Coronary artery (tissue), 2 donors: ENCODE data around the gene ATP1A4.

Experiments
- DNase-seq: peaks from one replicate; pipeline ENCODE4 v3.0.0-alpha.2; 2017; ENCODE audit warnings: low spot score
- H3K27ac ChIP-seq, 2 donors: fragments of 200-600 bp; sonication (generic); one replicate each; pipeline ENCODE4 v1.5.1; 2016 to 2019
- H3K4me3 ChIP-seq: fragments of 200-600 bp; sonication (generic); 2 replicates; pipeline ENCODE4 v1.5.1; 2016; ENCODE audit warnings: mild to moderate bottlenecking, moderate library complexity
- TF ChIP-seq, protein P1 (sequence below): fragments of 200-600 bp; sonication (generic); IDR thresholded peaks from one replicate; pipeline ENCODE4 v1.5.1; 2019; ENCODE audit warnings: antibody characterized with exemption

ATP1A4 gene

DNA sequence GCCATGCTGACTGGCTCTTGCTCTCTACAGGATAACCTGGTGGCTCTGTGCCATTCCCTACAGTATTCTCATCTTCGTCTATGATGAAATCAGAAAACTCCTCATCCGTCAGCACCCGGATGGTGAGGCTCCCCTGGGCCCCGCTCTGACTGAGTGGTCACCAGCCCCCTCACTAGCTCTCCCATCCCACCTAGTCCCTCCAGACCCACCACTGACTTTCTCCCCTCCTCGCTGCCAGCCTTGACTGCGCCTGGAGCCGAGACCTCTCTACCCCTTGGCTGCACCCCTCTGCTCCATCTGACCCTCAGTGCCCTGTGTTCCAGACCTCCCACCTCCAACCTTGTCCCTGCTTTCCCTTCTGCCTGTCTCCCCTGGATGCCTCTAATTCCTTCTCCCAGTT, 34.8 kb downstream of the ATP1A4 start:
- TF ChIP-seq, protein P1, sequence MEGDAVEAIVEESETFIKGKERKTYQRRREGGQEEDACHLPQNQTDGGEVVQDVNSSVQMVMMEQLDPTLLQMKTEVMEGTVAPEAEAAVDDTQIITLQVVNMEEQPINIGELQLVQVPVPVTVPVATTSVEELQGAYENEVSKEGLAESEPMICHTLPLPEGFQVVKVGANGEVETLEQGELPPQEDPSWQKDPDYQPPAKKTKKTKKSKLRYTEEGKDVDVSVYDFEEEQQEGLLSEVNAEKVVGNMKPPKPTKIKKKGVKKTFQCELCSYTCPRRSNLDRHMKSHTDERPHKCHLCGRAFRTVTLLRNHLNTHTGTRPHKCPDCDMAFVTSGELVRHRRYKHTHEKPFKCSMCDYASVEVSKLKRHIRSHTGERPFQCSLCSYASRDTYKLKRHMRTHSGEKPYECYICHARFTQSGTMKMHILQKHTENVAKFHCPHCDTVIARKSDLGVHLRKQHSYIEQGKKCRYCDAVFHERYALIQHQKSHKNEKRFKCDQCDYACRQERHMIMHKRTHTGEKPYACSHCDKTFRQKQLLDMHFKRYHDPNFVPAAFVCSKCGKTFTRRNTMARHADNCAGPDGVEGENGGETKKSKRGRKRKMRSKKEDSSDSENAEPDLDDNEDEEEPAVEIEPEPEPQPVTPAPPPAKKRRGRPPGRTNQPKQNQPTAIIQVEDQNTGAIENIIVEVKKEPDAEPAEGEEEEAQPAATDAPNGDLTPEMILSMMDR, result no peak
- no peak for DNase-seq
- Histone ChIP-seq H3K4me3 (no peak overlapping the region), H3K27ac (no peak overlapping the region)

DNA sequence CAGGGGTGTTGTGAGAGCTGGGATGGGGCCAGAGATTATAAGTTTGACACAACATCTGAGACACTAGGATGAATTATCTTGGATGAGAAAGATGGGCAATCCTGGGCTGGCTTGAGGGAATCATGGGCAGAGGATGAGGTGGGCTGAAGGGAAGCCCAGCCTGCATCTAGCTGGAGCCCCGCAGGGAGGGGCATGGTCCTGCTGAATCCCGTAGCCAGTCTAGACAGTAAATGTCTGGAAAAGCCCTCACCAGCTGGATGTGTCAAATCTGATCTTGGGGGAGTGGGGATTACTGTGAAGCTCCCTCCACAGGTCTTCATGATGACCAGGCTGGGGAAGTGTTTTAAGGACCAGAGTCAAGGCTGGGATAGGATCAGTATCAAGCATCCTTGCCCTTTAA, 35.3 kb downstream of the ATP1A4 start:
- Histone ChIP-seq H3K4me3 (no peak overlapping the region), H3K27ac (no peak overlapping the region)
- DNase-seq, result no peak
- TF ChIP-seq, protein P1, result no peak

DNA sequence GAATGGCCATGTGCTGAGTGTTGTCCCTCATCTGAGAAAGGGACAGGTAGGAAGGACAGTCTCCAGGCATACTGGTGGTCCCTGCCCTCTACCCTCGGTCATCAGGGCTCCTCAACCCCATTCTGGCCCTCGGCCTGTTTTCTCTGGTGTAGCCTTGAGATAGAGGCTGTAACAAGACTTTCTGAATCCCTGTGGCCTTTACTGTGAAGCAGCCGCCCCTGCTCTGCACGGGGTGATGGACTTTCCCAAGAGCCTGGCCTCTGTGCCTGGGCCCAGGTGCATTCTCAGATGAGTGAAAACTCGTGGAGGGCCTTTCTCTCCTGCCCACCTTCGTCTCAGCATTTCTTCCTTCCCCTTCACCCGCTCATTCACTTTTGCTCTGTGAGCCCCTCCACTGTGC, 36.0 kb downstream of the ATP1A4 start:
- no peak overlapping the region for H3K27ac ChIP-seq
- TF ChIP-seq, protein P1, result no peak

DNA sequence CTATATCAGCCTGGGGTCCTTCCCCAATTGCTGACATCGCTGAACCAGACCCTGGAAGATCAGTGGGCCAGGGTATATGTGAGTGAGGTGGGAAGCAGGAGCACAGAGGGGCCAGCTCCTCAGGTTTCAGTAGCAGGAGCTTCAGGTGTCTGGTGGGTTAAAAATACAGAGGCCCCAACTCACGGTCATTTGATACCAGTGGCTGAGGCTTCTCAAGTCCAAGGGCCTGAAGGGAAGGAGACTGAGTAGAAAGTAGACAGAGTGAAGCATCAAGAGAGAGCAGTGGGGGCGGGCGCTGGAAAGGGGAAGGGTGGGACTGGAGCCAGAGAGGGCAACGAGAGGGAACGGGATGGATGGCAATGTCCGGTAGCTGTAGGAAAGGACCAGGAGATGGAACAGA, 36.9 kb downstream of the ATP1A4 start:
- TF ChIP-seq, protein P1, result no peak
- no peak for DNase-seq
- H3K27ac ChIP-seq, result no peak overlapping the region
- H3K4me3 ChIP-seq, result no peak overlapping the region

More for the DNA sequence above, 36.0 kb downstream of the ATP1A4 start:
- no peak for DNase-seq
- no peak overlapping the region for H3K4me3 ChIP-seq

DNA sequence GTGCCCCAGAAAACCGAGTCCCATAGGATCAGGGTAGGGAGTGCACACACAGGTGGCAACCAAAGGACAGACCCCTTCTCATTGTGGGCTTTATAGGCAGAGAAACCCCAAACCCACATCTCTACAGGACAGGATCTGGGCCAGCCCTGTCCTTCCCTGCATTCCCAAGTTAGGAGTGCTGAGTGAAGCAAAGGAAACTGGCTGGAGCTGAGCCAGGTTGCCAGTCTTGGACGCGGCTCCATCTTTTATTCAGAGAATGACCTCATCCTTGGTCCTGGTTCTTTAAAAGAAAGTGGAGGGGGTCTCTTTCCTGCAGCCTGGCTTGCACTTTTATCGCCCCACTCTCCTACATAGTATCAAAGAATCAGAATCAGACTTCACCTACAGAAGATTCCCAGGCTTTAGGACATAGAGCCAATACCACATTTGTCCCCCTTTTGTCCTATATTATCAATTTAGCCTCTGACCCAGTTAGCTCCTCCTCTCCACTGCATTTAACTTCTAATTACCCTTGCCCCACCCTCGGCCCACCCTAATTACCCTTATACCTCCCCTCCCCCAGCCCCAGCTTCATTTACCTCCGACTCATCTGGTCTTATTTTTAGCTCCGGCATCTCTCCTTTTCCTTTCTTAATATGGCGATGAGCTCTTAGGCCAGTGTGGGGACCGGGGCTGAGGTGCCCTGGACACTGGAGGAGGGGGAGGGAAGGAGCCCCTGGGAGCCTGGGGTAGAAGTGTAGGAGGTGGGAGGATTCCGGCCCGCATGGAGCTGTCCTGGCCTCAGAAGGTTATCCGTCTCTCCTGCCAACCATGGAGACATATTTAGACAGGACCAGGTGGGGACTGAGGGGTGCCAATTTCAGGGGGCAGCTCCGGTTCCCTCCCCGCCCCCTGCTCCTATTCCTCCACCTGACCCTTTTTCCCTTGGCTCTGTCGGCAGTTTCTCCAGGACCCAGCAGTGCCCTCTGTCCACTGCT, 38.5 kb downstream of the ATP1A4 start, which contains the start of gene CASQ1:
TSS of gene CASQ1 (plus strand) at position 927 of the 977 bp plus-strand sequence. CDS start 177 bp downstream, outside the sequence.
- Histone ChIP-seq H3K27ac (peak within 1 kb of the TSS in 1 of 2 donors; percentile 26), H3K4me3 (no peak within 1 kb of the TSS)
- TF ChIP-seq, protein P1, result no peak
- no peak for DNase-seq

DNA sequence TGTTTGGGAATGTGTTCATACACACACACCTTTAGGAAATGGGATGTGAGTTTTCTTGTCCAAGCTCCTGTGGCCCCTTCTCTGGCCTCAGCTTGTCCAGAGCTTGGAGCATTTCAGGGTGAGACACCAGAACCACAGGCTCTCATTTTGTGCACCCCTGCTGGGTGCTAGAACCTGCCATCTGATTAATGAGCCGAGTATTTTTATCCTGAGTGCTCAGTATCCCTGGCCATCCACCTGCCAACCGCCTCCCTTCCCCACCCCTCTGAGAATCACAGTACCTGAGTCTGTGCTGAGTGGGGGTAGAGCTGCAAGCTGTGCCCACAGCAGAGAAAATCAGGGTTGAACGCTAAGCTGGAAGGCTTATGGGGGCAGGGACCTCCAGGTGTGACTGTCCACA, 40.4 kb downstream of the ATP1A4 start:
- TF ChIP-seq, protein P1, result no peak
- DNase-seq, result no peak
- H3K27ac ChIP-seq, result no peak overlapping the region
- no peak overlapping the region for H3K4me3 ChIP-seq

DNA sequence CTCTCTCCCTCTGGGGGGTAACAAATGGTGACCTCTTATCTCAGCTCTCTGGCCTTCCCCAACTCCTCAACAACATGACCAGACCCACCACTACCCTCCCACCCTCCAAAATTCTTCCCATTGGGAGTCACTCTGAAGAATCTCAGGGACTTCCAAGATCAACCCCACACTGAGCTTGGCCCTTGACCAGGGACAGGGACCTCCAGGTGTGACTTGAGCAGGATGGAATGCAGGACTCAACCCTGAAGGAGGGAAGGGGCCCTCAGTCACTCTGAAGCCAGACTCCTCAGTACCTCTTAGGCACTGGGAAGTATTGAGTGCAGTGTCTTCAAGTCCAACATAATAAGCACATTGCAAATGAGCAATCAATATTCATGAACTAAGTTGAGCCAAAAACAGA, 40.8 kb downstream of the ATP1A4 start:
- H3K4me3 ChIP-seq, result no peak overlapping the region
- no peak overlapping the region for H3K27ac ChIP-seq

More for the DNA sequence above, 40.8 kb downstream of the ATP1A4 start:
- DNase-seq, result no peak
- TF ChIP-seq, protein P1, result no peak
